HG03571 (cell line): Measurements from ENCODE around the gene RIMBP2.

Experiments
- ATAC-seq: cut with Tn5 transposase; IDR thresholded peaks from one replicate; pipeline ENCODE4 v1.9.1; 2021; ENCODE audit not compliant: unreplicated experiment

RIMBP2 gene

DNA sequence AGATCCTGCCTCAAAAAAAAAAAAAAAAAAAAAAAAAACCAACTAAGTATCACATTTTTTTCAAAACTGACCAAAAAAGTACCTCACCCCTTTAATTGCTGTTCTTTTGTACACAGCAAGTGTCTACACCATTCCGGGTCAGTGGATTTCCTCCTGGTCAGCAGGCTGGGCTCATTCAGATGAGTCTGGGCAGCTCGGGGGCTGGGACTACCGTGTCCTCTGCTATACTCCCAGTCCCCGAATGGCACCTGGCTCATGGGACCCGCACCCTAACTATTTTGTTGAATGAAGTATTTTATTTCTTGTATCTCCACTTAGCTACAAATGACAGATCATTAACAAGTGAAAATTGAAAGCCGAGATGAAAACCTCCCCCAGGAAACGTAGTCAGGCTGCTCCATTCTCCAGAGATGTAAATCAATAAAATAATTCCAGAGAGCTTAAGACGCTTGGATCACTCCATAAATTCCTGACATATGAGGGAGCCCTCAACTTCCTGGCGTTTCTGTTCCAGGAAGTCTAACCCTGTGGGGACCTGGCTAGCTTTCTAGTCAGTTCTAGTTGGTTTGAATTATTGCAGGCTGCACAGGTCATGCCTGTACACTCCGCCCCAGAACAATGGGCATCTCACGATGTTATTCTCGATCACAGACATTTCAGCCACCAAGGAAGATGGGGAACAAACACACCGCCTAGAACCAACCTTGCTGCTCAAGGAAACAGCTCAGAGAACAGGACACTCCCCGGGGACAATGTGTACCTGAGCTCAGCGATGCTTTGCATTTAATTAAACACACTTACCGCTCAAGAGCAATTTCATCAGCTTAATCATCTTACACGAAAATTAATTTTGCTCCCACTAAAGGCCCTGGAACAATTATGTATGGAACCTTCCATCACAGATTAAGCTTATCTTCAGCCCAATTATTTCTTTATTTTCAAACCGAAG, 76.3 kb downstream of the RIMBP2 start:
- no peak for ATAC-seq

- ATAC-seq = no peak
These were observed 79.7 kb downstream of the RIMBP2 start for GRCh38 chr12:130636370-130636769.

- ATAC-seq = no peak
These were observed 81.2 kb downstream of the RIMBP2 start for GRCh38 chr12:130634866-130635265.

GRCh38 chr12:130633771-130634170, 82.3 kb downstream of the RIMBP2 start:
- no peak for ATAC-seq

DNA sequence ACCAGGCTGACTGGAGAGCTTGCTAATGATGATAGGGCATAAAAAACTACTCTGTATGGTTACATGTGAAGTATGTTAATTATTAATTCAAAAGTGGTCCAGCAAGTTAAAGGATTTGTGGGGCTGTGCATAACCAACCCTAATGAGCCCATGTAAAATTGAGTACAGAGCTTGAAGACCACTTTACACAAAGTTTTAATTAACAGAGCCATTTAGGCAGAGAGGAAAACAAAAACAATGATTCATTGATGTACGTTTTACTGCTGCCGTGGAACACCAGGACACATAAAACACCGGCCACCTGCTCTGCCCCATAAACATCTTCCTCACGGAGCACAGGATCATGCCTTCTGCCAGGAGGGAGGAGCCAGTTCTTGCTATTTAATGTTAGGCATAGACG, 83.5 kb downstream of the RIMBP2 start:
- no peak for ATAC-seq

GRCh38 chr12:130628304-130628703, 87.8 kb downstream of the RIMBP2 start:
- no peak for ATAC-seq

DNA sequence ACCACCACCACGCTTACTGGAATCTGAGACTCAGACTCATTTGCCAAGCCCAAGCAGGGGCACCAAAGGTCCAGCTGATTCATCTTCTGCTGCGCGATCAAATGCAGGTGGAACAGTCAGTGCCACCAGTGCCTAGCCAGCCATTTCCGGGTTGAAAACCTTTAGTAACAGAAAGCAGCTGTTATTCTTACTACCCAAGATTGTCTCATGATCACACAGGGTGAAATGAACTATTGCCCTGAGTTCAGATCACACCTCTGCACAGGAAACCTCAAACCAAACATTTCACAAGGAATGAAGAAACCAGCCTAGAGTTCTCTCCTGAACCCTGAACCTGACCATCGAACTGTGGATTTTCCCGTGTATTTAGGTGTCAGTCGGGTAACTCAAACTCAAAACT, 88.9 kb downstream of the RIMBP2 start:
- ATAC-seq = no peak

DNA sequence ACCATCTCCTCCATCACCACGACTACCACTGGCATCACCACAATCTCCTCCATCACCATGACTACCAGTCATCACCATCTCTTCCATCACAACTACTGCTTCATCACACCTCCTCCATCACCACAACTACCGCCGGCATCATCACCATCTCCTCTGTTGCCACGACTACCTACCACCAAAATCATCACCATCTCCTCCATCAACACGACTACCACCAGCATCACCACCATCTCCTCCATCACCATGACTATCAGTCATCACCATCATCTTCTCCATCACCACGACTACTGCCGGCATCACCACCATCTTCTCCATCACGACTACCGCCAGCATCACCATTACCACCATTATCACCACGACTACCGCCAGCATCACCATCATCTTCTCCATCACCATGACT, 89.5 kb downstream of the RIMBP2 start:
- no peak for ATAC-seq

- ATAC-seq = no peak
These were observed 90.9 kb downstream of the RIMBP2 start for GRCh38 chr12:130625201-130625600.

DNA sequence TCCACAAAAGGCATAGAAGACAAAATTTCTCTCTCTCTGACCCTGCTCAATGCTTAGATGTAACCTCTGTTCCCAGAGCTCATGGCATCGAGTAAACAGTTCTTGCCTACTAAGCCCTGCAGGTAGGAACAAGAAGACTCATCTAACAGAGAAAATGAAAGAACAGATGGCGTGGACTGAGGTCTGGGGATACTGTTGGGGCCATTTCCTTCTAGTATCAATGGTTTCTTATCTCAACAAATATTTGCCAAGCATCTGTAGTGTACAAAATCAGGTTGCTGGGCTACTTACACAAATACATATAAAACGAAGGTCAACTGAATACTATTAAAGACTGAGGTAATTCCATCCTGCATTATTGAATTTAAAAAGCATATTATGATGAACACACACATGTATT, 93.3 kb downstream of the RIMBP2 start:
- ATAC-seq = no peak

GRCh38 chr12:130621696-130622298, 94.3 kb downstream of the RIMBP2 start:
- no peak for ATAC-seq

GRCh38 chr12:130620756-130621155, 95.3 kb downstream of the RIMBP2 start:
- ATAC-seq = no peak

DNA sequence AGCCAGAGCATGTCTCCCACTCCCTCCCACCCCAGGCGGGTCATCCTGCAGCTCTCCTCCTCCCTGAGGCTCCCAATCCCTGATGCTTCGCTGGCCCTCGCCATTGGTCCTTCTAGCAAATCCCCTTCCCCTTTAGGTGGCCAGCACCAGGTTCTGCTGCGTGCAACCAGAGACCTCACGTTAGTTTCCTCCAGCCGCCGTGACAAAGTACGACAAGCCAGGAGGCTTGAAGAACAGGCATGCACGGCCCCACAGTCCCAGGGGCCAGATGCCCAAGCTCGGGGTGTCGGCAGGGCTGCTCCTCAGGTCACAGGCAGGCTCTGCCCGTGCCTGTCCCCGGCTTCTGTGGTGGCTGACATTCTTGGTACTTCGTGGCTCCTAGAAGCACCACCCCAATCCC, 95.8 kb downstream of the RIMBP2 start:
- no peak for ATAC-seq

DNA sequence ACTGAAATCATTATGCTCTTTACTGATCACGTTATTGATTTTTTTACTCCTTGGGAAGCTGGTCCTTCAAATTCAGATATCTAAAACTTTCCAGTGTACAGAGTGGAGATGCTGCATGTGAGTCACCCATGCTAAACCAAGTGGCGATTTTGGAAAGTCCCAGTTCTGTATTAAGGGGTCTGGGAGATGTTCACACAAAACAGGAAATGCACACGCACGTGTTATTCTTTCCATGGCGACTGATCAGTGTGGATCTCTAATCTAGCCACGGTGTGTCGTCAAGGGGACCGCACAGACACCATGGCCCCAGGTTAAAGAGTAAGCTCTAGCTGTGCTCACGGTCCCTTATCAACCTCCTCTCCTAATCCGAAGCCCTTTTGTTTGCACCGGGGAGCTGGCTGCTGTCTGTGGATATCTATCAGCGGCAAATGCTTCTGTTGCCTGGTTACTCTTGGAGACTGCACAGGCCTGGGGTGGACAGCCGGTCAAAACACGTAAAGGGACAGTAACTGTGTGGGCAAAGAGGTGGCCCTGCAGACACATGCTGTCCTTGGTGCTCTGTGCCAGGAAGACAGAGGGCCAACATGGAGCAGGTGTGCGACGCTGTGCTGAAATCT, 96.6 kb downstream of the RIMBP2 start:
- no peak for ATAC-seq

- ATAC-seq = no peak
These were observed 98.9 kb downstream of the RIMBP2 start for GRCh38 chr12:130617219-130617618.

GRCh38 chr12:130615861-130616345, 100.2 kb downstream of the RIMBP2 start:
- ATAC-seq = no peak

GRCh38 chr12:130614530-130614905, 101.6 kb downstream of the RIMBP2 start:
- no peak for ATAC-seq

DNA sequence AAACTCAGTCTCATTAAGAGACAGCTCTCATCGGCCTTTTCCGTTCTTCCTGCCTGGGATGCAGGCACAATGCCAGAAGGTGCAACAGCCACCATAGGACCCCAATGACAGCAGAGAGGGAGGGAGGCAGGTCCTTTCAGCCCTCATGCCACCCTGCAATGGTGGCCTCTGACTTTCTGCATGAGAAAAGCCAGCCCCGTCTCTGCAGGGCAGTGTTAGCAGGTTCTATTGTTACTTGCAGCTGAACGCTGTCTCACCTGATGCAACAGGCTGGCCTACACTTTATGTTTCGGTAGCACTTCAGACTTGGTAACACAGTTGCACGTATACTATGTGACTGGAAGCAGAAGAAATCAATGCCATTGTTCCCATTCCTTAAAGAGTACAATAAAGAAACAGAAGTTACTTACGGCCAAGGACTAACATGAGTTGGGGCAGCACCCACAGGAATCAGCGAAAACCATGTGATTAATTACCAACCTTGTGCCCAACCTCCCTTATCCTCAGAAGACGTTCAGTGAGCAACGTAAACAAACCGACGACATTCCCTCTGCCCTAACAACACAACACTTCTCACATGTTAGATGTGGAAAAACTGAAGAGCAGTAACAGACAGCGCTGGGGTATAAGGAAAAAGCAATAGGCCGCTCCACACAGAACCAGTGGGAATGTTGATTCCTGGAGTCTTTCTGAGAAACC, 102.1 kb downstream of the RIMBP2 start:
- no peak for ATAC-seq

DNA sequence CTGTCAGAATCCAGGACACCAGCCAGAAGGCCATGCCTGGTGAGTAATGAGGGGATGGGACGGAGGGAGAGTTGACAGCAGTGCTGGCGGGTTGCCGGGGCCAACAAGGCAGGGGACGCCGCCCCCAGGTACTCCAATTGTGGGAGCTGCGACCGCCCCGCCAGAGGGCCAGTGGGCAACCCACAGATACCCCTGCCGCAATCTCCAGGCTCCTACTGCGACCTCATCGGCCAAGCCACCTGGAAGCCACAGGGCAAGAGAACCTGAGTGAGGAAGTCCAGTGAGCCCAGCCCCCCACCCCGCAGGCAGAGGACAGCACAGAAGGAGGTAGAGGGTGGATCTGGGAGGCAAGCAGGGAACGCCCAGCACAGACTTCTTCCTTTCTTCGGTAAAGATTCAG, 103.0 kb downstream of the RIMBP2 start:
- no peak for ATAC-seq

DNA sequence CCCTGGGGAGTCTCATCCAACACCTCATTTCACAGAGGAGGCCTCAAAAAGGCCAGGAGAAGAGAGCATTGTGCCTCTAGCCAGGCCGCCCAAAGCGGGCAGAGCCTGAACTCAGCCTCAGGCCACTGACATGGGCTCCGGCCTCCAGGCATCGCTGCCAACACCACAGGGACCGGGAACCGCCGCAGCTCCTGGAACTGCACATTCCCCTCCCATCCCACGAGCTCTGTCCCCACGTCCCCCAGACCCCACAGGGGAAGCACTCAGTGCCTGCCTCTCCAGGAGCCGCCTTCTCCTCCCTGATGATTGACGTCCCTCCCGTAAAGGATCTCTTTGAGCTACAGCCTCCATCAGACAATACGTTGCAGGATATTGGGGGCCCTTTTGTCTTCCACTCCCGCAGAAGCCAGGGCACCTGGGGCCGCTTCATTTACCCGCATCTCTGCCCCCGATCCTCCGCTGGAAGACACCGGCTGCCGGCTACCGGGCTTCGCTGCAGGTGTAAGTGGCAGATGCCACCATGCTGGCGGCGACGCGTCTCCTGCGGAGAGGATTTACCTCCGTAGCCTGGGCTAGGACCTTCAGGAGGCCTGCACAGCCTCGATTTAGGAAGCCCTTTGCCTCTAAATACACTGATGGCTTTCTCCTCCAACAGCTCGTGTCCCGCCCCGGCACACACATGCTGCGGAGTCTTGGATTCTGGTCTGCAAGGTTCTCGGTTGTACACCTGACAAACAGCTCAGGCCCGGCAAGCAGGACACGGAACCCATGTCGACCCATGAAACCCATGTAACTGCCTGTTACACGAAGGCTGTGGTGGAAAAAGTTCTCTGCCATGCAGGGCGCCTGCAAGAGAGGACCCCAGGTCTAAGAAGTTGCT, 104.8 kb downstream of the RIMBP2 start:
- ATAC-seq = no peak
